ENCODE measurements around the gene KLRK1.
"Not testable (repeated sequence)": the region's sequence is repeated elsewhere in the genome, so short reads cannot be mapped to it uniquely, and the experiment has no call there.

Gene KLRK1

DNA sequence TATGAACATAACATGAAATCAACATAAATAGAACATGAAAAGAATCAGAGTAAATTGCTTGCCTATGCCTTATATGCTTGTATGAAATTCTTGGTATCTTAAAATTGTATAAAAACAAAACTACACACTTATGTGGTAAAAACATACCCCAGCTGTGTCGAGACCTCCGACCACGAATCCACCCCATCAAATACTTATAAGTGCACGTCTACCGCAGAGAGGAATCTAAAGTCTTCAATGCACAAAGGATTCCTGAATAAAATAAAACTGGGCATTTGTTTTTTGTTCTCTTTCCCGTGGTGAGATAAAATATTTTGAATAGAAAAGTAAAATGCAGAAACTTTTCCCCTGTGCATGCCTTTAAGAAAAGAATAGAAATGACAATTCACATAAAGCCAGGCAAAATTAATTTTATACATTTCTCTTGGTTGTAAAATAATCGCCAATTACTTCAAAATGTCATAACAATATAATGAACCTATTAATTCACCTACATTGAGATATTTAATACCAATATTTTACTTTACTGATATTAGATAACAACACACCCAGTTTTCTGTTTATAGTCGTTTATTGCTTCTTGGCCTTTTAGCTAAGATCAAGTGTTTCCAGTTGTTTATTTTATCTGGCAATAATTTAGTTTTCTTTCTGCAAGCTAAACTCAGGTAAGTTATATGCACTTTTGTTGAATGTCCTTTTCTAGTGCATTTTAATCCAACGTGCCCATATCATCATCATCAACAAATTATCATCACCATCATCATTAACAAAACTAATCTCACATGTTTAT lies 1.0 kb downstream of the KLRK1 start:
- FAIRE-seq = no peak
- DNase-seq (ENCODE audit: low spot score) = no peak

DNA sequence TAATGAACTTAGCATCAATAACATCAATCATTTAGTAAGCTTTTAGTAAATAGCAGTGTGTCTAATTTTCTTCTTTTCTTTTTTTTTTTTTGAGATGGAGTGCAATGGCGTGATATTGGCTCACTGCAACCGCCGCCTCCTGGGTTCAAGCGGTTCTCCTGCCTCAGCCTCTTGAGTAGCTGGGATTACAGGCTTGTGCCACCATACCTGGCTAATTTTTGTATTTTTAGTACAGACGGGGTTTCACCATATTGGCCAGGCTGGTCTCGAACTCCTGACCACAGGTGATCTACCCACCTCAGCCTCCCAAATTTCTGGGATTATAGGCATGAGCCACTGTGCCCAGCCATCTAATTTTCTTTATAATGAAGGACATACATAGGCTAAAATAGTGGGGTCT lies 2.3 kb downstream of the KLRK1 start:
- not testable (repeated sequence) for FAIRE-seq; DNase-seq (ENCODE audit: low spot score)

DNA sequence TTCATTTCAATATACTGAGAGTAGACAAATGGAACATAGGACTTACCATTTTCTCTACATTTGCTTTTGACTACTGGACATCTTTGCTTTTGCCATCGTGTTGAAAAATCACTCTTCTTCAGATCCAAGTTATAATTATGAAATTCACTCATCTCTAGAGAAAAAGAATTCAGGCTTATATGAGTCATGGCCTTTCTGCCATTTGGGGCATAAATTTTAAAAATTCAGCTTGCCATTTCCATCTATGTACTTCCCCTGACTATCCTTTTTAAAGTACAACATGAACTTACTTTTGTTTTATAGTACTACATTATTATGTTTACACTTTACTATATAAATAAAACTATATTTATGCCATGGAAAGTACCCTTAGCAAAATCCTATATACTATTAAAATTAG lies 3.0 kb downstream of the KLRK1 start:
- no peak for FAIRE-seq
- DNase-seq (ENCODE audit: low spot score) = no peak

DNA sequence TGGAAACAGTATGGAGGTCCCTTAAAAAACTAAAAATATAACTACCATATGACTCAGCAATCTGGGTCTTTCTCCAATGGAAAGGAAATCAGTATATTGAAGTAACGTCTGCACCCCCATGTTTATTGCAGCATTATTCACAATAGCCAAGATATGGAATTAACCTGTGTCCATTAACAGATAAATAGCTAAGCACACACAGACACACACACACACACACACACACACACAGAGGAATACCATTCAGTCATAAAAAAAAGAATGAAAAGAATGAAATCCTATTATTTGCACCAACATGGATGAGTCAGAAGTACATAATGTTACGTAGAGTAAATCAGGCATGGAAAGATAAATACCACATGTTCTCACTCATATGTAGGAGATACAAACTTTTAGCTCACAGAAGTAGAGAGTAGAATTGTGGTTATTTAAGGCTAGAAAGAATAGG lies 4.7 kb downstream of the KLRK1 start:
- FAIRE-seq = peak; percentile 13

DNA sequence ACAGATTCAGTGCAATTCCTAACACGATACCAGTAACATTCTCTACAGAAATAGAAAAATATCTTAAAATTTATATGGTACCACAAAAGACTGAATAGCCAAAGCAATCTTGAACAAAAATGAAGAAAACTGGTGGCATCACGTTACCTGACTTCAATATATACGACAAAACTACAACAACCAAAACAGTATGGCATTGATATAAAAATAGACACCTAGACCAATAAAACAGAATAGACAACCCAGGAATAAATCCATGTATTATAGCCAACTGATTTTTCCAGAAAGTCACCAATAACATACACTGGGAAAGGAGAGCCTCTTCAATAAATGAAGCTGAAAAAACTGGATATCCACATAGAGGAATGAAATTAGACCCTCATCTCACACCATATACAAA lies 5.7 kb downstream of the KLRK1 start:
- FAIRE-seq = no peak

More for the DNA sequence above, 4.7 kb downstream of the KLRK1 start:
- DNase-seq (ENCODE audit: low spot score) = no peak

DNA sequence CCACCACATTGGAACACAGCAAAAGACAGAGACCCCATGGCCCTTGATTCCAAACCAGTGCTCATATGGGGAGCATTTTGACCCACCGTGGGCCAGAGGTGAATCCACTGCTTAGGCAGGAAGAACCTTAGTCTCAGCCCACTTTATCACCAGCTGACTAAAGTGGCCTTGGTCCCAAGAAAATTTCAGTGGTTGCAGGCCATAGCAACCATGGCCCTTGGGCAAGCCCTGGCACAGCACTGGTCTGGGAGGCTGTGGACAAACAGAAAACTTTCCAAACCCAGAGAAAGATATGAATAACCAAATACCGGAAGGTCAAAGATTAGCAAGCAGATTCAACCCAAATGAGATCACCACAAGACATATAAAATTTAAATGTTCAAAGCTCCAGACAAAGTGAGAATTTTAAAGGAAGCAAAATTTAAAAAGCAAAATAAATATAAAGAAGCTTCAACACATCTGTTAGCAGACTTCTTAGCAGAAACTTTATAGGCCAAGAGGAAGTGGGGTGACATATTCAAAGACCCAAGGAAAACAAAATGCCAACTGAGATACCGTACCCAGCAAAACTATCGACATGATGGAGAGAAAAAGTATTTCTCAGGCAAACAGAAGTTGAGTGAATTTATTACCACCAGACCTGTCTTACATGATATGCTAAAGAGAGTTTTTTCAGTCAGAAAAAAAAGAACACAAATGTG lies 7.8 kb downstream of the KLRK1 start:
- DNase-seq (ENCODE audit: low spot score) = no peak
- no peak for FAIRE-seq

More for the DNA sequence above, 5.7 kb downstream of the KLRK1 start:
- DNase-seq (ENCODE audit: low spot score) = no peak

DNA sequence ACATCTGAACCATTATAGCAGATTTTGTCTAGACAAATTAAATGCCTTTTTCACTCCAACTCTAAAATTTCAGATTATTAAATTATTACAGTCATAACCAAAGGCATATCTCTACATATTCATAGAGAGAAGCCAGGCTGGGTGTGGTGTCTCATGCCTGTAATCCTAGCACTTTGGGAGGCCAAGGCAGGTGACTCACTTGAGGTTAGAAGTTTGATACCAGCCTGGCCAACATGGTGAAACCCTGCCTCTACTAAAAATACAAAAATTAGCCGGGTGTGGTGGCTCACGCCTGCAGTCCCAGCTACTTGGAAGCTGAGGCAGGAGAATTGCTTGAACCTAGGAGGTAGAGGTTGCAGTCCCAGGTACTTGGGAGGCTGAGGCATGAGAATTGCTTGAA lies 11.1 kb downstream of the KLRK1 start:
- DNase-seq (ENCODE audit: low spot score); FAIRE-seq: not testable (repeated sequence)

DNA sequence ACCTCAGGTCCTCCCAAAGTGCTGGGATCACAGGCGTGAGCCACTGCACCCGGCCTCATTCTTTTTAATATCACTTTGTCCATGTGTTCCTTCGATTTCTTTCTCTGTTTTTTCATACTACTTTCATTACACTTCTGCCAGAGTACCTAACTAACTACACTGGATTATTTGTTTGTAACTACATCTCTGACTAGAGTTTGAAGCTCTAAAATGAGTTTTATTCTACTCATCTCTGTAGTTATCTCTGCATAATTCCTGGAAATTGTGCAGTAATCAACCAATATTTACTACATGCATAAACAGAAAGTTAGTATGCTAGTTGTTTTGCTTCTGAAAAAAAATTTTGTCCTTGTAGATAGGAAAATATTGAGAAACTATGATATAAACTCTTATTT lies 15.2 kb downstream of the KLRK1 start:
- DNase-seq (ENCODE audit: low spot score) (no peak), FAIRE-seq (no peak)

DNA sequence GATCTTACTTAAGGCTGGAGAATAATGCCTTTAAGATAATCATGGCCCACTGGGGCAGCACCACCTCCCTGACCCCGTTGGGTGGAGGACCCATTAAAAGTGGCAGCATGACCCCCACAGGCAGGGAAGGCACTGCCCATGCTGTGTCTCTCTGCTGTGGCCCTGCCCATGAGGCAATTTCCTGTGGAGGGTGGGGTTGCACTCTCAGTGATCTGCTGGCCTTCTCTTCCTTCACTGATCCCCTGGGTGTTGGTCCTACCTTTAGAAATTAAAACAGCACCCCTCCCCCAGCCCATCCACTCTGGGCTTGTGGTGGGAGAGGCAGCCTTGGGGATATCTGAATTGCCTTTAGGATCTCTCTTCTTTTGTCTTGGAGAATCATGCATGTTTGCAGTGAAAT lies 17.3 kb downstream of the KLRK1 start:
- DNase-seq (ENCODE audit: low spot score) (no peak), FAIRE-seq (no peak)

DNA sequence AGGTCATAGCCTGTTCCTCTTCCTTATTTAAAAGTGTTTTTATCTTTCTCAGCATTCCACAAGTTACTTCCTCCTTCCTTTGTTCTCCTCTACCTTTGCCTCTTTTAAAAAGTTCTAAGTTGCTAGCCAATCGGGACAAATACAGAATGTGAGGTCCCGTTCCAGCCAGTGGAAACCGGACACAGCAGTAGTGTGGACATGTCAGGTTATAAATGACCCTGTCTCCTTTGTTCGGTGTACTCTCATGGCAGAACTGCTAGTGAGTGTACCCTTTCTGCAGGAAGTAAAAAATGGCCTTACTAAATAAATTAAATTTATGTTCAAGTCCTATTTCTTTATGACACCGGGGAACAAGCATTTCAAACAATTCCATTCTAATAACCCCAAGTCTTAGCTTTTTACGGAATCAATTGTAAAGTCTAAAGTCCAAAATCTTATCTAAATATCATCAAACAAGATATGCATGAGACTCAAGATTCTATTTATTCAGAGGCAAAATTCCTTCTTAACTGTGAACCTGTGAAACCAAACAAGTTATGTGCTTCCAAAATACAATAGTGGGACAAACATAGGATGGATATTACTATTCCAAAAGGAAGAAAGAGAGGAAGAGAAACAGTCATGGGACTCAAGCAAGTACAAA lies 17.8 kb downstream of the KLRK1 start:
- not testable (repeated sequence) for DNase-seq (ENCODE audit: low spot score); FAIRE-seq

DNA sequence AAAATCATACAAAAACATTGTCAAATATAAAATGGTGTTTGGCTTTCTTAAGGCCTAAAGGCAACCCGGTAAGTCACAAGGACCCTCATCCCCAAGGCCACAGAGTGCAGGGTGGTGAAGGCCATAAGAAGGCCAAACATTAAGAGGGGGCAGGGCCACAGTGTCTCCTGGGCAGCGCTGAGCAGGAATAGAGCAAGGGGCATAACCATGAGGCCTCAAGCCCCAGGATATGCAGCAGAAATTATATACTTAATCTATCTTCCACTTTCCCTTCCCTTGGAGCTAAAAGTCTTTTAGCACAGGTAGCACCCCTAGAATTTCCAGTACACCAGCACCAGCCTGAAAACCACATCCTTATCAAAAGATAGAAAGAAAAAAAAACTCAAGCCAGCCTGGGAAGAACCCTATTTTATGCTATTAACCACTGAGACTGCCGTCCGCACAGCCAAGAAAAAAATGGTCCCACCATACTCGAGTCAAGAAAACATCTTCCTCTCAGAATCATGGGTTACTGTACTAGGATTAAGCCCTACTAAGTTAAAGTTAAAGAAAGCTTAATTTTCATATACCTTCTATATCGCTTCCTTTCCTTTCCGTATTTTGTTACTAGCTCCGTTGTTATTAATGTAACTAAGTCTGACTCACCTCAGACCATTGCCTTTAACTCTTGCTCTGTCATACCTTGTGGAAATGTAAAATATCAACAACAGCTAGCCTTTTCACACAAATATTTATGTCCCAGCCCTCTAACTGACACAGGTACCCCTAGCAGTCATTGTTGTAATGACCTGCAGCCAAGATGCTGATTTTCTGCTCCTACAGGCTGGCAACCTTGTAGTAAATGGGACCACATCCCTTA lies 20.1 kb downstream of the KLRK1 start:
- no peak for DNase-seq (ENCODE audit: low spot score)
- no peak for FAIRE-seq

DNA sequence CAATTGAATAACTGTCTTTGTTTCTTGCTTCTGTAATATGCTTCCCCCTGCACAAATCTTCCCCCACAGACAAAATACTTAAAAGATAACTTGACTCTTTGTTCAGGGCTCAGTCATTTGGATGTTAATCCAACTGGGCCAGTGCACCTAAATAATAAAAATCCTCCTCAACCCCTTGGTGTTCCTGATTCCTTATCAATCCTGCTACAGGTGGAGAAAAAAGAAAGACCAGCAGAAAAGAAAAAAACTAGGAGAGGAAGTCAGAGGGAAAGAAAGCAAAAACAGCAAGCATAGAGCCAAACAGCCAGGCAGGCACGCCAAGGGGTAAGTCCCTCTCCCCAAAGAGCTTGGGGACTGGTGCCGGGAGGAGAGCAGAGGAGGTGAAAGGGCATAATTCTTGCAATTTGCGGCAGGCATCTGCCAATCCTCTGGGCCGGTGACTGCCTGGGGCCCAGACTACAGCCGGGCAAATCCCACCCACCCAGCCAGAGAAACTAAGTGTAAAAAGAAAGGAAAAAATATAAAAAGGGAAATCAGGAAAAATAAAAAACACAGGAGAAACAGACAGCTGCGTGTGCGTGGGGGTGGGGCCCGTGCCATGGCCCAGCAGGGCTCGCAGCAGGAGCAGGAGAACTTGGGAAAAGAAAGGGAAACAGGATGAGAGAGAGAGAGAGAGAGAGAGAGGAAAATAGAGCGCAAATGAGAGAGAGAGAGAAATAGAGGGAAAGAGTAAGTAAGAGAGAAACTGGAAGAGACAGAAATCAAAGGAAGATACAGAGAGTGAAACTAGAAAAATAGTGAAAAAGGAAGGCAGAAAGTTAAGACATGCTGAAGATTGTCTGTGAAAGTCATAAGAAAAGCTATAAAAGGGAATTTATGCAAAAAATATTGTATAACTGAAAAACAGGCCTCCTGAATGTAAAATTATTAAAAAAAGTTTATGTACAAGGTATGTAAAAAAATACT lies 21.4 kb downstream of the KLRK1 start:
- FAIRE-seq (no peak), DNase-seq (ENCODE audit: low spot score) (no peak)

DNA sequence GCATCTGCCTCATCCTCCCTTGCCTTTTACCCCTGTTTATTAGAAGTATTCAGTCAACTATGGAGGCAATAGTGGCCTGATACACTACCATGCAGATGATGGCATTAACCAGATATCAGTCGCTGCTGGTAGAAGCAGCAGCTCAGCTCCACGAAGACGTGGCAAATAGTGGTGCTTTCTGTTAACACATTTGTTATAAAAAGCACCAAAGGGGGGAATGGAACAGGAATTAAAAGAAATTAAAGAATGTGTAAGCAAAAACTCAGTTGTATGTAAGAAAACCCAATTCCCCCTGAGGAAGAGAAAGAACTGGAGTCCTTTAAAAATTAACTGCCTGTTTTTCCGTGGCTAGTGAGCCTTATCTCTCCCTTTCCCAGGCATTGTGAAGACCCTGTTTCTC lies 22.1 kb downstream of the KLRK1 start:
- FAIRE-seq; DNase-seq (ENCODE audit: low spot score): not testable (repeated sequence)

DNA sequence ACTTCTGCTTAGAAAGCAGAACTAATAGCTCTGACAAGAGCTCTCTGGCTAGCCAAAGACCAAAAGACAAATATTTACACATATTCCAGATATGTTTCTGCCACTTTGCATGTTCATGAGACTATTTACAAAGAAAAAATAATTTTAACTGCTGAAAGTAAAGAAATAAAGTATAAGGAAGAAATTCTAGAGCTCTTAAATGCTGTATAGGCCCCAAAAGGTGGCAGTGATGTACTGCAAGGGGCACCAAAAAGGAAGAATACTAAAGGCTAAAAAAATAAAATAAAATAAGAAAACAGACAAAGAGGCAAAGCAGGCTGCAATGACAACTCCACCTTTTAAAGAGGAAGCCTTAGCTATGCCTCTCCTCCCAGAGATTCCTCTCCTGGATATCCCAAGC lies 23.0 kb downstream of the KLRK1 start:
- DNase-seq (ENCODE audit: low spot score) (no peak), FAIRE-seq (no peak)

DNA sequence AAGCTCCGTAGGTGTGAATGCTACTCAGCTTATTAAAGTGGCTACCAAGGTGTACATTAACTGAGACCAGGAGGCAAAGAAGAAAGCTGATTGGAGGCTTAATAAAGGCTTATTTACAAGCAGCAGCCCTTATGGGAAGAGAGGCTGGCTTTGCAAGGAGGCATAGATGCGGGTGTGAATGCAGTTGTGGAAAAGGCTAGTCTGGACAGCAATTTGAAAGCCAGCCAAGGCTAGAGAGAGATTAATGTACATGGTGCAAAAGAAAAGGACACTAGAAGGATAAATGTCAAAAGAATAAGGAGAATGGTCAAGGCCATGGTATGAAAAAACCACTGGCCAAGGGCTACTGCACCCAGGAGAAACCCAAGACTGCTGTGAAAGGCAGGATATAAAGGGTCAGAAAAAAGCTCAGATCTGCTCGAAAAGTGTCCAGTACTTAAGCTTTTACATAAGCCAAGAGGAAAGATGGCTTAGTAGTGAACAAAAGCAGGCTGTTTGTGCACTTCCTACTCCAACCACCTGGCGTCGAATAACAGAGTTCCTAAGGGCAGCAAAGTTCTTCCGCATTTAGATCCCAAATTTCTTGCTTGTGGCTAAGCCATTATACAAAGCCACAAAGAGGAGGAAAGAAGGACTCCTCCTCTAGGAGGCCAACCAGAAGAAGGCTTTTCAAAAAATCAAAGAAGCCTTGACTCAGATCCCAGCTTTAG lies 24.0 kb downstream of the KLRK1 start:
- DNase-seq (ENCODE audit: low spot score) (no peak), FAIRE-seq (no peak)

DNA sequence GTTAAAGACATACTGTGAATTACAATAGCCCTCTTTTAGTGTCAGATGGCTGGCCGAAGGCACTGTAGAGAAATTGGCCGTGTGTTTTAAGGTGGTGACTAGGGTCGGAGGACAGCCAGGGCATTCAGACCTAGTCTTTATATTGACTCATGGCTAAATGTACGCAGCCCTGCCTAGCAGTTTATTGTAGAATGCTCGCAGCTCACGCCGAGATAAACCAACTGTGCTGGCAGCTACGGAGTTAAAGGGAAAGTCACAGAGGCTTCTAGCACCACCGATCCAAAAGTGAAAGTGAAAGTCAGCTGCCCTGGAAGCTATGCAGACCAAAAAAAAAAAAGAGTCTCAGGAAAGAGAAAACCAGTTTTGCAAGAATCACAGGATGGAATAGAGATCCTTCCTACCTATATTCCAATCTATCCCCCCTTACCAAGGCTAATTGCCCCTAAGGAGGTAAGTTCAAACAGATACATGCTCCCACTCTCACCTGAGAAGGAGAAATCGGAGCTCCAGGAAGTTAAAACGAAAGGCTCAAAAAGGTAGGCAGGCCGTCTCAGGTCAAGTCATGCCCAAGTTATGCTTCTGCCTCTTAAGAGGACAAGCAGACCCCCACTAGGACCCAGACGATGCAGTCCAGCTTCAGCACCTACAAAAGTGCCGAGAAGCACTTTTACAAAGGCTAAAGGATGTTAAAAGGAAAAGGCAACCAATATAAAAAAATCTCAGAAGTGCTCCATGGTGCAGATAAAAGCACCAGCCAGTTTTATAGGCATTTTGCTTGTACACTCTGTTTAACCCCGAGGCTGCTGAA lies 24.8 kb downstream of the KLRK1 start:
- peak; percentile 78 for DNase-seq (ENCODE audit: low spot score)
- no peak for FAIRE-seq

DNA sequence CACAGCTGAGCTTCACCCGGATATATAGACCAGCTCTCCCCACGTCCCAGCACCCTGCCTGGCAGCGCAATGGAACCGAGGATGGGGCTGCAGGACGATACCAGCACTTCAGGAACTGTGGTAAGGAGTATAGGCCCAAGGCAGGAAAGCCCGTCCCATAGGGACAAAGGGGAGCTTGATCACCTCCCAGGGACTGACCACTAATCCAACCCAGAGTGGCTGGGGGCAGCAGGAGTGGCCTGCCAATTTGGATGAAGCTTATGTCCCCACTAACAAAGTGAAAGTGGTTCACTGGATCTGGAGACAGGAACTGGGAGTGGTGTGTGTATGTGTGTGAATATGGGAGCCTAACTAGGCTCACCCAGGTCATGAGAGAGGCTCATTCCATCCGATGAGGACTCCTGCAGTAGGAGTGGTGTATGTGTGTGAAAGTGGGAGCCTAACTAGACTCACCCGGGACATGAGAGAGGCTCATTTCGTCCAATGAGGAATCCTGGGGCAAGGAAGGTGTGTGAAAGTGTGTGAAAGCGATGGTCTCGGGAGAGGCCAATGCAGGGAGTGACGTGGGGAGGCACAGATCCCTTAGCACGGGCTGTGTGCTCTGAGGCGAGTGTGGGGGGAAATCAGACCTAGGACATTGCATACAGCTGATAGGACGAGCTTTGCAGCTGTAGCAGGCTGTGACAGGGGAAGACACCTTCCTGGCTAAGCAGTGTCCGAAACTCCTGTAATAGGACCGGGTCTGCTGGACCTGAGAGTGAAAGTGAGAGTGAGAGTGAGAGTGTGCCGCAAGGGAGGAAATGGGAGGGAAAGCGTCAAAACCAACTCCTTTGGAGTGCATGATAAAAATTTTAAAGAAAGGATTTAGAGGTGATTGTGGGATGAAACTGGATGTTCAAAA lies 25.7 kb downstream of the KLRK1 start:
- FAIRE-seq = peak; percentile 85
- peak; percentile 54 for DNase-seq (ENCODE audit: low spot score)

DNA sequence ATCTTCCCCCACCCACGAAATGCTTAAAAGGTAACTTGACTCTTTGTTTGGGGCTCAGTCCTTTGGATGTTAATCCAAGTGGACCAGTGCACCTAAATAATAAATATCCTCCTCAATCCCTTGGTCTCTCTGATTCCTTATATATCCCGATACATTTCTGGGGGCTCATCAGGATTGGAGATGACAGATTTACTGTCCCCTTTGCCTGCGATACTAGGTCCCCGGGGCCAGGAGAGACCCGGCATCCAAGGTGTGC lies 26.3 kb downstream of the KLRK1 start:
- no peak for FAIRE-seq
- no peak for DNase-seq (ENCODE audit: low spot score)
